Esophagus mucosa (tissue), 1 donor: Measurements from ENCODE around the gene RPS6KA3. TPM values are rescaled to one million over a fixed set of nuclear protein-coding genes. Genes with fewer than 3 reads are reported as not detected.
A peak's percentile ranks its signal among the peaks of the same experiment; 100 is the strongest.
"Not testable (repeated sequence)": the region's sequence is repeated elsewhere in the genome, so short reads cannot be mapped to it uniquely, and the experiment has no call there.

Experiments
- ATAC-seq: fragments of 200-7000 bp; cut with Tn5 transposase; one replicate; pipeline ENCODE4 v1.9.1; 2020
- total RNA-seq: library from RNA; stranded (reverse); gene quantifications from one replicate; pipeline ENCODE4 v1.2.4, GENCODE V29; 2023
- donor health status: DM: yes; HTN: yes; CAD: no.

Gene RPS6KA3
- total RNA-seq, 1 donor from 2014 or later, result 18.9 TPM

DNA sequence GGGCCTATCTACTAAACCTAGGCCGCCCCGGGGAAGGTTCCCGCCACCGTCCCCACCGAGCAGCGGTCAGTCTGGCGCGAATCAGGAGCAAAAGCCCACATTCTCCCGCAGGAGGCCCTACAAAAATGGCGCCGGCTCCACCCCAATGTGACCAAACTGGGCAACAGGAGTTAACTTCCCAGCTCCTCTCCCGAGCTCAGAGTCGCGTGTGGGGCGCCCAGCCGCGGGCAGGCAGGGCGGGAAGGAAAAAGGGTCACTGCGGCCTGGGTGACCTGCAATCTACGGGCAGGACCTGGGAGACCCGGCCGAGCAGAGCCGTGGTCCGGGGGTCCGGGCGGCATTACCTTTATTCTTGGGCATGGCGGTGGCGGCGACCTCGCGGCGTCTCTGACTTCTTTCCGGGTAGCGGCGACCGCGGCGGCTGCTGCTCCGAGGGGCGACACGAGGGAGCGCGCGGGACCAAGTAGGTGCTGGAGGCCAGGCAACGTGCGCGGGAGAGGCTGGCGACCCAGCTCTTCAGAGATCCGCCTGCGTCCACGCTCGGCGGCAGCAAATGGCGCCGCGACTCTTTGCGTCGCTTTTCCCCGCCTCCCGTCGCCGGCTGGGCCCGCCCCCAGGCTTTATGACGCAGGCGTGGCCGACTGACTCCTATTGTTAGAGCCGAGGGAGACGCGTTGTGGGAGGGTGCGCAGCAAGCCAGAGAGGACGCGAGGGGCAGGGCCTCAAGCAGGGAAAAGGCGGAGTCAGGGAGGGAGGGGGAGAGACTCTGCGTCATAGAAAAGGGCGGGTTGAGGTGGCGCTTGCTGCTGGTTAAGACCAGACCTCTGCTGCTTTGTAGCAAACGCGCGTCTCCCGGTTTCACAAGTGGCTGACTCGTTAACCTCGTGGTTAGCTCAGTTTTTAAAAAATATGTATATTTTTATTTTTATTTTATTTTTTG is 125.2 kb downstream of the RPS6KA3 start, which contains the start of gene EIF1AX:
Gene EIF1AX (minus strand): TSS at position 558 of the 940 bp plus-strand sequence. CDS start 198 bp downstream, at position 360.
- ATAC-seq, result peak; percentile 100

GRCh38 chrX:20140420-20140819 is 126.3 kb downstream of the RPS6KA3 start:
- no peak for ATAC-seq

DNA sequence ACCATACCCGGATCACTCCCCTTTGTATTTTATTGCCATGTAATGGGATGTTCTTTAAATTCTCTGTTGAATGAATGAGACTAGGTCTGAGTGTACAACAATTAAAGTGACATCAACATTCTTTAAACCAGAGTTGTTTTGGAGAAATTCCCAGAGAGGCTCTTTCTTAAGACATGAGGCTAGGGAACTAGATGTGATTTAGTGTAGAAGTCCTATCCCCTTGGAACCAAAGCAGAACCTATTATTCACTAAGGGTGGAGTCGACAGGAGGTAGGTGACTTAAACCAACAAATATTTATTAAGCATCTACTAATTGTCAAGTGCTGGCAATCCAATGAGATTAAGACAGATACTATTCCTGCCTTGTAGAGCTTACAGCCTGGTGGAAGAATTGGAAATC is 126.7 kb downstream of the RPS6KA3 start:
- ATAC-seq, result peak; percentile 36

- ATAC-seq, result no peak
Observed at GRCh38 chrX:20135944-20136343, 130.8 kb downstream of the RPS6KA3 start.

- ATAC-seq, result no peak
Observed at GRCh38 chrX:20132666-20133065, 134.0 kb downstream of the RPS6KA3 start.

GRCh38 chrX:20130357-20130756 is 136.4 kb downstream of the RPS6KA3 start:
- no peak for ATAC-seq

GRCh38 chrX:20129547-20129946 is 137.2 kb downstream of the RPS6KA3 start:
- ATAC-seq, result no peak

- ATAC-seq, result no peak
Observed at GRCh38 chrX:20128670-20129069, 138.0 kb downstream of the RPS6KA3 start.

DNA sequence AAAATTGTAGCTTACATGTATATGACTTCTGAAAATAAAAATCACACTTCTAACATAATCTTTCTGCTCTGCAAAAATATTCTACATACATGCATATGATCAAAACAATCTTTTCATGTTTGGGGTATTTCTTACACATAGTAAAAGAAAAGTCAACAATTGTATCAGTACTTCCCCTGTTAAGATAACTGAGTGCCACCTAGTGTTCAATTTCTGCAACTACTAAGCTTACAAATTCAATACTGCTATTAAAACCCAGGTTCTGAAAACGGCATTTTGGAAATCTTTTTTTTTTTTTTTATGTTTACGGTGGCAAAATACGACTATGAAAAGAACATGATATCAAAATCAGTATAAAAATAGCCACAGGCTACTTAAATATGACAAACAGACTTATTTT is 139.3 kb downstream of the RPS6KA3 start:
- peak; percentile 48 for ATAC-seq

DNA sequence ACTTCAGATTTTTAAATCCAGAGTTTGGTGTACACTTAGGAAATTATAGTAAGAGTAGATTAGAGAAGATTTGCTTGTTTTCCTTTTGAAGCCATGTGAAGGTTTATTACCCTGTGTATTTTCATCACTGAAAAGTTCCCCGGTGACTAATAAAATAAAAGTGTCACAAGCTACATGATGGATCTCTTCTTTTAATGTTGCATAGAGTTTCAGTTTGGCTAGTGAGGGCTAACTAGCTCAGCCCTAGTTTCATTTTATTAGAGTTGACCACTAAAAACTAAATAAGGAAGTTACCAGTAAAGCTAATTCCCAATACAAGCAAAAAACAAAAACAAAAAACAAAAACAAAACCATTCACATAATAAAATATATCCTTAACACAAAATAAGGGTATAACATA is 139.9 kb downstream of the RPS6KA3 start:
- ATAC-seq, result not testable (repeated sequence)

GRCh38 chrX:20124964-20125363 is 141.7 kb downstream of the RPS6KA3 start:
- no peak for ATAC-seq

- peak; percentile 18 for ATAC-seq
Observed at GRCh38 chrX:20118065-20118824, 148.5 kb downstream of the RPS6KA3 start.

DNA sequence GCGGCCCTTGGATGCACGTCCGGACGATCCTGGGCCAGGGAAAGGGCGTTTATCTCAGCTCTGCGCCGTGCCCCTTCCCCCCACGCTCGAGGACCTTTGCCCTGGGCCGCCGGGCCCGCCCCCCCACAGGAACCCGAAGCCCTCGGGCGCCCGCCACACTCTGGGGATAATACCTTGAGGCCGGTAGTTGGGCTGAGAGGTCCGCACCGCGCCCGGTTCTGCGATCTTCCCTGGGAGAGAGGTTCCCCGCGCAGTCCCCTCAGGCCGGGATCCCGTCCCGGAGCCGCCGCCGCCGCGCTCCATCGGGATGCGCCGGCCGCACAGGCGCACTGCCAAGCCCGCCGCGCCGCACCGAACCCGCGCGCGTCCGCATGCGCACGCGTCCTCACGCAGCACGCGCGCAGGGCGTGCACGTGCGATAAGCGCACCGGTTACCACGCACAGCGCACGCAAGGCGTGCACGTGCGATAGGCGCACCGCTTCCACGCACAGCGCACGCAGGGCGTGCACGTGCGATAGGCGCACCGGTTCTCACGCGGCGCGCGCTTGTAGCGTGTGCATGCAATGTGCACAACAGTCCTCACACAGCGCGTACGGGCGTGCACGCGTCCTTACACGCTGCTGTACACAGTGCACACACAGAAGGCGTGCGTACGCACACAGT is 150.0 kb downstream of the RPS6KA3 start, which contains the start of gene MAP7D2:
Gene MAP7D2 (minus strand): TSS at position 331 of the 664 bp plus-strand sequence. CDS start 28 bp downstream, at position 303.
- ATAC-seq, result peak; percentile 15

GRCh38 chrX:20116087-20116576 is 150.6 kb downstream of the RPS6KA3 start:
- ATAC-seq, result no peak

GRCh38 chrX:20112022-20112774 is 154.5 kb downstream of the RPS6KA3 start:
- no peak for ATAC-seq

- no peak for ATAC-seq
Observed at GRCh38 chrX:20111271-20111670, 155.4 kb downstream of the RPS6KA3 start.

DNA sequence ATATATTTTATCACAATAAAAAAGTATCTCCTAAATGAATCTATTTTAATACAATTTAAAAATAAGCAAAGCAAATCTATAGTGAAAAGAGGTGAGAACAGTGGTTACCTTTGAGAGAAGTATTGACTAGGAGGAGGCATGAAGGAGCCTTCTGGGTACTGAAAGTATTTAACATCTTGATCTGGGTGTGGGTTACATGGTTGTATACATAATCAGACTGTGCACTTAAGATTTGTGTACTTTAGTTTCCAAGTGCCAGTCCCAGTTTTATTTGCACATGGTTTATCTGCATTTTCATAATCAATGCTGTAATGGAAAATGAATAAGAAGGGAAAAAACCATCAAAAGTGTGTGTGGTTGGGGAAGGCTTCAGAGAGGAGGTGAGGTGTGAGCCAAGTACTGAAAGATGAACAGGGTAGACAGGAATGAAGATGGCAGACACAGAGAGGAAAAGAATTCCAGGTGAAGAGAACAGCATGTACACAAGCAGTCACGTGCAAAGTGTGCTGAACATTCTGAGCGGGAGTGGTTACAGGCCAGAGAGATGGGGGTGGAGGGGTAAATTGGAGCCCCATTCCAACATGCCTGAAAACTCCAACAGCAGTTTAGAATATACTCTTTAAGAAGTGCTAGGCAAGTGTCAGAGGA is 164.7 kb downstream of the RPS6KA3 start:
- ATAC-seq, result no peak
